WTC11 (cell line): Measurements from ENCODE around the gene STAP2. TPM values are rescaled to one million over a fixed set of nuclear protein-coding genes. Genes with fewer than 3 reads are reported as not detected.
A peak's percentile ranks its signal among the peaks of the same experiment; 100 is the strongest.

Experiments
- ATAC-seq: fragments of 200-7000 bp; cut with Tn5 transposase; 2 replicates; pipeline ENCODE4 v1.10.0; 2021; ENCODE audit warnings: mild to moderate bottlenecking, moderate library complexity
- CTCF ChIA-PET: fragments of 300-600 bp; sonication (Branson Sonifier 250); formaldehyde crosslinking; loops from one replicate; lab custom pipeline; 2021; ENCODE audit warnings: antibody characterized with exemption; lab: Charles Lee
- POLR2A ChIA-PET: fragments of 350-600 bp; sonication (Branson Sonifier 250); formaldehyde crosslinking; loops from one replicate; lab custom pipeline; 2021; ENCODE audit warnings: antibody characterized with exemption; lab: Charles Lee
- DNase-seq: peaks from one replicate; pipeline ENCODE4 v3.0.0; 2021; ENCODE audit warnings: low spot score
- H3K27ac Mint-ChIP-seq: 2 replicates; pipeline ENCODE4 v1.8.0; 2021; ENCODE audit warnings: mixed read lengths
- H3K27me3 Mint-ChIP-seq: 2 replicates; pipeline ENCODE4 v1.8.0; 2021; ENCODE audit warnings: low read depth, mild to moderate bottlenecking, moderate library complexity, mixed read lengths
- H3K36me3 Mint-ChIP-seq: 2 replicates; pipeline ENCODE4 v1.8.0; 2021; ENCODE audit warnings: mixed read lengths
- H3K4me1 Mint-ChIP-seq: 2 replicates; pipeline ENCODE4 v1.8.0; 2022; ENCODE audit warnings: mixed read lengths
- H3K4me3 Mint-ChIP-seq: 2 replicates; pipeline ENCODE4 v1.8.0; 2021; ENCODE audit warnings: mild to moderate bottlenecking, moderate library complexity, mixed read lengths
- H3K9me3 Mint-ChIP-seq: 2 replicates; pipeline ENCODE4 v1.8.0; 2021; ENCODE audit warnings: mixed read lengths
- CTCF ChIP-seq: fragments of 200-600 bp; IDR thresholded peaks from 2 replicates; pipeline ENCODE4 v1.8.0; 2022; ENCODE audit warnings: antibody characterized with exemption
- E2F1 ChIP-seq: sonication (generic); formaldehyde crosslinking; IDR thresholded peaks from 2 replicates; pipeline ENCODE4 v1.8.0; 2022; ENCODE audit warnings: mild to moderate bottlenecking, missing genetic modification reagents
- ESRRA ChIP-seq: sonication (generic); formaldehyde crosslinking; IDR thresholded peaks from 2 replicates; pipeline ENCODE4 v1.8.1; 2022; ENCODE audit warnings: mild to moderate bottlenecking, missing genetic modification reagents, borderline replicate concordance
- GRHL2 ChIP-seq: fragments of 250-450 bp; sonication (Bioruptor Pico); IDR thresholded peaks from 2 replicates; pipeline ENCODE4 v1.8.0; 2022; ENCODE audit warnings: mild to moderate bottlenecking, moderate library complexity; ENCODE audit not compliant: insufficient replicate concordance, severe bottlenecking
- GTF2I ChIP-seq: fragments of 250-450 bp; sonication (Bioruptor Pico); conservative IDR thresholded peaks from 2 replicates; pipeline ENCODE4 v1.4.0; 2021; ENCODE audit warnings: mild to moderate bottlenecking
- JAZF1 ChIP-seq: fragments of 250-450 bp; sonication (Bioruptor Pico); IDR thresholded peaks from 2 replicates; pipeline ENCODE4 v1.9.0; 2021; ENCODE audit warnings: moderate library complexity, mild to moderate bottlenecking, inconsistent platforms
- OVOL2 ChIP-seq: fragments of 250-450 bp; sonication (Bioruptor Pico); IDR thresholded peaks from 2 replicates; pipeline ENCODE4 v1.9.0; 2021; ENCODE audit warnings: mild to moderate bottlenecking, borderline replicate concordance
- PRRX2 ChIP-seq: fragments of 250-450 bp; sonication (Bioruptor Pico); IDR thresholded peaks from 2 replicates; pipeline ENCODE4 v1.8.0; 2021; ENCODE audit warnings: mild to moderate bottlenecking
- RORB ChIP-seq: fragments of 250-450 bp; sonication (Bioruptor Pico); IDR thresholded peaks from 2 replicates; pipeline ENCODE4 v1.9.0; 2021; ENCODE audit warnings: mild to moderate bottlenecking
- SOX15 ChIP-seq: fragments of 250-450 bp; sonication (Bioruptor Pico); IDR thresholded peaks from 2 replicates; pipeline ENCODE4 v1.9.0; 2021; ENCODE audit warnings: mild to moderate bottlenecking
- TEAD4 ChIP-seq: sonication (generic); formaldehyde crosslinking; IDR thresholded peaks from 2 replicates; pipeline ENCODE4 v1.8.0; 2022; ENCODE audit warnings: mild to moderate bottlenecking, missing genetic modification reagents
- TP53 ChIP-seq: sonication (generic); formaldehyde crosslinking; IDR thresholded peaks from 2 replicates; pipeline ENCODE4 v1.8.1; 2023; ENCODE audit warnings: mild to moderate bottlenecking, missing genetic modification reagents
- ZNF121 ChIP-seq: sonication (generic); formaldehyde crosslinking; IDR thresholded peaks from 2 replicates; pipeline ENCODE4 v1.8.0; 2023; ENCODE audit warnings: missing genetic modification reagents
- ZNF232 ChIP-seq: sonication (generic); formaldehyde crosslinking; IDR thresholded peaks from 2 replicates; pipeline ENCODE4 v1.8.0; 2022; ENCODE audit warnings: mild to moderate bottlenecking, missing genetic modification reagents
- ZNF396 ChIP-seq: fragments of 250-450 bp; sonication (Bioruptor Pico); IDR thresholded peaks from 2 replicates; pipeline ENCODE4 v1.8.0; 2021; ENCODE audit warnings: mild to moderate bottlenecking, moderate library complexity, borderline replicate concordance
- ZSCAN18 ChIP-seq: fragments of 250-450 bp; sonication (Bioruptor Pico); IDR thresholded peaks from 2 replicates; pipeline ENCODE4 v2.1.2; 2022; ENCODE audit warnings: mild to moderate bottlenecking, moderate library complexity
- total RNA-seq: library from RNA; stranded (reverse); gene quantifications from 3 replicates; pipeline ENCODE4 v1.2.3, GENCODE V29; 2021
- TF ChIP-seq, protein P1 (sequence below): sonication (generic); formaldehyde crosslinking; IDR thresholded peaks from 2 replicates; pipeline ENCODE4 v1.8.1; 2022; ENCODE audit warnings: mild to moderate bottlenecking, moderate library complexity, missing genetic modification reagents
- TF ChIP-seq, protein P2 (sequence below): sonication (generic); formaldehyde crosslinking; IDR thresholded peaks from 2 replicates; pipeline ENCODE4 v1.8.1; 2023; ENCODE audit warnings: mild to moderate bottlenecking, missing genetic modification reagents

Gene STAP2
- total RNA-seq, 1 experiment from 2014 or later, result 18.2 TPM

- TF ChIP-seq ZNF232 (CRISPR knock-in tag), result no peak
- no peak for TF ChIP-seq RORB (CRISPR knock-in tag)
- TF ChIP-seq GRHL2 (CRISPR knock-in tag), result no peak
- TF ChIP-seq, protein P1, sequence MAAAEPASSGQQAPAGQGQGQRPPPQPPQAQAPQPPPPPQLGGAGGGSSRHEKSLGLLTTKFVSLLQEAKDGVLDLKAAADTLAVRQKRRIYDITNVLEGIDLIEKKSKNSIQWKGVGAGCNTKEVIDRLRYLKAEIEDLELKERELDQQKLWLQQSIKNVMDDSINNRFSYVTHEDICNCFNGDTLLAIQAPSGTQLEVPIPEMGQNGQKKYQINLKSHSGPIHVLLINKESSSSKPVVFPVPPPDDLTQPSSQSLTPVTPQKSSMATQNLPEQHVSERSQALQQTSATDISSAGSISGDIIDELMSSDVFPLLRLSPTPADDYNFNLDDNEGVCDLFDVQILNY (CRISPR knock-in tag), result no peak
- TF ChIP-seq SOX15 (CRISPR knock-in tag), result no peak
- TF ChIP-seq, protein P2, sequence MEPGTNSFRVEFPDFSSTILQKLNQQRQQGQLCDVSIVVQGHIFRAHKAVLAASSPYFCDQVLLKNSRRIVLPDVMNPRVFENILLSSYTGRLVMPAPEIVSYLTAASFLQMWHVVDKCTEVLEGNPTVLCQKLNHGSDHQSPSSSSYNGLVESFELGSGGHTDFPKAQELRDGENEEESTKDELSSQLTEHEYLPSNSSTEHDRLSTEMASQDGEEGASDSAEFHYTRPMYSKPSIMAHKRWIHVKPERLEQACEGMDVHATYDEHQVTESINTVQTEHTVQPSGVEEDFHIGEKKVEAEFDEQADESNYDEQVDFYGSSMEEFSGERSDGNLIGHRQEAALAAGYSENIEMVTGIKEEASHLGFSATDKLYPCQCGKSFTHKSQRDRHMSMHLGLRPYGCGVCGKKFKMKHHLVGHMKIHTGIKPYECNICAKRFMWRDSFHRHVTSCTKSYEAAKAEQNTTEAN, result no peak
- TF ChIP-seq ZNF396, result no peak
- TF ChIP-seq OVOL2 (CRISPR knock-in tag), result no peak
- TF ChIP-seq, all 79 proteins: peak for 0
Measured at GRCh38 chr19:4301590-4302242, 36.9 kb downstream of the STAP2 start (continued).

DNA sequence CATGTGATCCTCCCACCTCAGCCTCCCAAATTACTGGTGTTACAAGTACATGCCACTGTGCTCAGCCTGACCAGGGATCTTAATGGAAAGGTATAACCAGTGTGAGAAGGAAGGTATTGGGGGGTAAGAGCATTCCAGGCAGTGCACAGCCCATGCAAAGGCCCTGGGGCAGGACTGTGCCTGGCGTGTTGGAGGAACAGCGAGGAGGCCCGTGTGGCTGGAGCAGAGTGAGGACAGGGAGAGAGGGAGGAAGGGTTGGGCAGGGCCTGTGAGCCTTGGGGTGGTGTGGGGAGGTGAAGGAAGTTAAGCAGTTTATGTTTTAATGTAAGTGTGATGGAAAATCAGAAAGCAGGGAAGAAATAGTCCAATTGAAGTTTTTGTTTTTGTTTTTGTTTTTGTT, 38.0 kb downstream of the STAP2 start:
- no peak for DNase-seq
- H3K4me1 Mint-ChIP-seq, result peaks cover 17% of the 10 kb centered on the region
- peaks cover 14% of the 10 kb centered on the region for H3K27me3 Mint-ChIP-seq
- no peak overlapping the region for H3K4me3 Mint-ChIP-seq
- no peak overlapping the region; the same call in 1 of the 2 replicates for H3K27ac Mint-ChIP-seq
- H3K36me3 Mint-ChIP-seq, result peaks cover under 1% of the 10 kb centered on the region; the same call in 1 of the 2 replicates
- no peak for TF ChIP-seq CTCF
- TF ChIP-seq GTF2I, result peak; percentile 67; the same call in 1 of the 2 replicates
- TF ChIP-seq TP53 (CRISPR knock-in tag), result no peak
- TF ChIP-seq TEAD4 (CRISPR knock-in tag), result no peak
- no peak for TF ChIP-seq E2F1 (CRISPR knock-in tag)
- no peak for TF ChIP-seq ZNF121 (CRISPR knock-in tag)
- TF ChIP-seq ZSCAN18 (CRISPR knock-in tag), result no peak
- TF ChIP-seq ESRRA, result no peak
- no peaks in the 10 kb centered on the region for H3K9me3 Mint-ChIP-seq
- ChIA-PET POLR2A (no interaction called here), CTCF (no interaction called here)
- ATAC-seq, result no peak

DNA sequence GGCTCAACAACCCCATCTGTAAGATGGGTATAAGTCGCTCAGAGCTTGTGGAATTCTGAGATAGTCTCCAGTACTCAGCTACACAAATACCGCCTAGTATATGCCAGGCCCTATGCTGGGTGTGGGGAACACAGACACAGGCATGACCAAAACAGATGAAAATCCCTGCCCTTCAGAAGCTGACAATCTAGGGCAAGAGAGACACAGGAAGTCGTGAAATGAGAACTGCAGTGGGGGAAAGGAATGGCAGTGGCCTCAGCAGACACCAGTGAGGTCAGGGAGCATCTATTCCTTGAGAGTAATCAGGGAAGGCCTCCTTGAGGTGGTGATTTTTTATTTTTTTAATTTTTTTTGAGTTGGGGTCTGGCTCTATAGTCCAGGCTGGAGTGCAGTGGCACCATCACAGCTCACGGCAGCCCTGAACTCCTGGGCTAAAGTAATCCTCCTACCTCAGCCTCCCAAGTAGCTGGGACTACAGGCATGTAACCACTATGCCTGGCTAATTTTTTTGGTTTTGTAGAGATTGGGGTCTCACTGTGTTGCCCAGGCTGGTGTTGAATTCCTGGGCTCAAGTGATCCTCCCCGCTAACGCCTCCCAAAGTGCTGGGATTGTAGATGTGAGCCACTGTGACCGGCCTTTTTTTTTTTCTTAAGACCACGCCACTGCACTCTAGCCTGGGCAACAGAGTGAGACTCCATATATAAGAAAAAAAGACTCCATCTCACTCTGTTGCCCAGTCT, 39.6 kb downstream of the STAP2 start:
- POLR2A ChIA-PET, result no interaction called here
- TF ChIP-seq ZNF121 (CRISPR knock-in tag), result peak; percentile 29; the same call in 1 of the 2 replicates
- TF ChIP-seq PRRX2 (CRISPR knock-in tag), result no peak
- TF ChIP-seq JAZF1 (CRISPR knock-in tag), result no peak
- peaks cover 16% of the 10 kb centered on the region for H3K4me1 Mint-ChIP-seq
- H3K36me3 Mint-ChIP-seq, result no peaks in the 10 kb centered on the region
- CTCF ChIA-PET, result interaction anchor here (0.6 to 6.1 kb wide), 3 partner anchors 31 to 66 kb away, joined by 3 to 54 read pairs (median 6); no protein-coding TSS in a partner anchor
- H3K4me3 Mint-ChIP-seq, result no peak overlapping the region
- DNase-seq (no peak), ATAC-seq (no peak)
- no peak overlapping the region for H3K27ac Mint-ChIP-seq
- no peaks in the 10 kb centered on the region for H3K9me3 Mint-ChIP-seq
- peaks cover 15% of the 10 kb centered on the region for H3K27me3 Mint-ChIP-seq
